ENCODE data around the gene PPP4R3A. TPM values are rescaled to one million over a fixed set of nuclear protein-coding genes. Genes with fewer than 3 reads are reported as not detected.
"Not testable (repeated sequence)": the region's sequence is repeated elsewhere in the genome, so short reads cannot be mapped to it uniquely, and the experiment has no call there.

The PPP4R3A gene
- polyA plus RNA-seq, 4 donors, result 55.9 to 103 (median 68.0) TPM

DNA sequence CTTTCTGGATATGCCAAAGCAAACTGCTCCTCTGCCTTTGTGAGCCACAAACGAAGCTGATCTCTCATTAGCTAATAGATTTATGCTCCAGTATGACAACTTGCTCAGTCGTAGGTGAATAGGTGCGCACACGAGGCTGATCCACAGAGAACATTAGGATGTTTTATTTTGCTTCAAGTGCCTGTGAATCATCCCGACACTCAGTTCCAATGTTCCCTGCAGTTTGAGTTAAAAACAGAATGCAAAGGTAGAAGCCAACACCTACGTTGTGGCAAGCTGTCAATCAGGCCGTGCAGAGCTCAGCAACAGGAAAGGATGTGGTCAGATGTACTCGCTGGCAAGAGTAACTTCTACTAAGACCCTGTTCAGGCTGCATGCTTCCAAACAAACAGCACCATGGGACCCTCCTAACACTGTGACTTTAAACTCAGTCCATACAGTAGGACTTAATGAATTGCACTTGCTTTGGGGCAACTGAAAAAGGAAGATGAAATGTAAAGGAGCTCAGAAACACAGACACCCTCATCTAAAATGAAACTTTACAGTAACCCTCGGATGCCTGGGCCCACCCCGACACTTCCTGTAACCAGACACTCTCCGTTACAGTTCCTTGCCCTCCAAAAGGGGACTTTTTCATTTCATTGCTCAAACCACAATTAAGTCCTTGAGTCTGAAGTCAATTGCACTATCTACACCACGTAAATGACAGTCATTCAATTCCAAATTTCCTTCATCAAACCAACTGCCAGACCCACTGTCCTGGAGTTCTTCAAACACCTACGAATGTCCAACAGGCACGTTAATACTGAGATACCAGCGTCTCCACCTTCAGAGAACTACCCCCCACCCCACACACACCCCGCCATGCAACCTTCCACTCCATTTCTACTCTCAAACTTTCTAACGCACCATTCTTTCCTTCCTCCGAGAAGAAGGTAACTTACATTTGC is 94.0 kb downstream of the PPP4R3A start:
- peak overlapping the region; percentile 54 to 89 (median 63) for H3K27ac ChIP-seq (ENCODE audit: low read depth in 1 of 3, low read length in 2 of 3)
- H3K36me3 ChIP-seq (ENCODE audit: control insufficient read depth in 3 of 3, insufficient read depth in 2 of 3, low read depth in 1 of 3, low read length in 3 of 3), result no peaks in the 10 kb centered on the region
- no peaks in the 10 kb centered on the region for H3K27me3 ChIP-seq (ENCODE audit: control insufficient read depth in 3 of 3, insufficient read depth in 3 of 3, low read length in 3 of 3)
- FAIRE-seq (no peak), DNase-seq (peak; percentile 54 to 74)
- 11 to 23% (median 13%) methylated on average over 18 of the region's 18 CpGs for WGBS, 3 donors
- no peaks in the 10 kb centered on the region for H3K9me3 ChIP-seq (ENCODE audit: control insufficient read depth in 2 of 2, insufficient read depth in 1 of 2, low read depth in 1 of 2, low read length in 1 of 2)
- peaks cover 3 to 34% (median 9%) of the 10 kb centered on the region in 3 donors for H3K4me1 ChIP-seq (ENCODE audit: control insufficient read depth in 3 of 3, insufficient read depth in 2 of 3, low read depth in 1 of 3, low read length in 2 of 3)
- peak overlapping the region; percentile 67 to 92 (median 77) for H3K4me3 ChIP-seq (ENCODE audit: low read depth in 1 of 3, low read length in 3 of 3)

GRCh38 chr14:91414475-91414833 is 95.7 kb downstream of the PPP4R3A start:
- Histone ChIP-seq H3K36me3 (ENCODE audit: control insufficient read depth in 3 of 3, insufficient read depth in 2 of 3, low read depth in 1 of 3, low read length in 3 of 3) (peaks cover 0 to 2% (median 0%) of the 10 kb centered on the region in 3 donors), H3K9me3 (ENCODE audit: control insufficient read depth in 2 of 2, insufficient read depth in 1 of 2, low read depth in 1 of 2, low read length in 1 of 2) (no peaks in the 10 kb centered on the region), H3K27me3 (ENCODE audit: control insufficient read depth in 3 of 3, insufficient read depth in 3 of 3, low read length in 3 of 3) (no peaks in the 10 kb centered on the region), H3K27ac (ENCODE audit: low read depth in 1 of 3, low read length in 2 of 3) (peak overlapping the region; percentile 0 to 78 (median 66)), H3K4me1 (ENCODE audit: control insufficient read depth in 3 of 3, insufficient read depth in 2 of 3, low read depth in 1 of 3, low read length in 2 of 3) (peaks cover 3 to 34% (median 11%) of the 10 kb centered on the region in 3 donors), H3K4me3 (ENCODE audit: low read depth in 1 of 3, low read length in 3 of 3) (peak overlapping the region in 2 of 3 donors; percentile 12 to 33)
- DNase-seq (no peak), FAIRE-seq (no peak)
- 80 to 95% (median 86%) methylated on average over 3 of the region's 3 CpGs for WGBS, 3 donors

DNA sequence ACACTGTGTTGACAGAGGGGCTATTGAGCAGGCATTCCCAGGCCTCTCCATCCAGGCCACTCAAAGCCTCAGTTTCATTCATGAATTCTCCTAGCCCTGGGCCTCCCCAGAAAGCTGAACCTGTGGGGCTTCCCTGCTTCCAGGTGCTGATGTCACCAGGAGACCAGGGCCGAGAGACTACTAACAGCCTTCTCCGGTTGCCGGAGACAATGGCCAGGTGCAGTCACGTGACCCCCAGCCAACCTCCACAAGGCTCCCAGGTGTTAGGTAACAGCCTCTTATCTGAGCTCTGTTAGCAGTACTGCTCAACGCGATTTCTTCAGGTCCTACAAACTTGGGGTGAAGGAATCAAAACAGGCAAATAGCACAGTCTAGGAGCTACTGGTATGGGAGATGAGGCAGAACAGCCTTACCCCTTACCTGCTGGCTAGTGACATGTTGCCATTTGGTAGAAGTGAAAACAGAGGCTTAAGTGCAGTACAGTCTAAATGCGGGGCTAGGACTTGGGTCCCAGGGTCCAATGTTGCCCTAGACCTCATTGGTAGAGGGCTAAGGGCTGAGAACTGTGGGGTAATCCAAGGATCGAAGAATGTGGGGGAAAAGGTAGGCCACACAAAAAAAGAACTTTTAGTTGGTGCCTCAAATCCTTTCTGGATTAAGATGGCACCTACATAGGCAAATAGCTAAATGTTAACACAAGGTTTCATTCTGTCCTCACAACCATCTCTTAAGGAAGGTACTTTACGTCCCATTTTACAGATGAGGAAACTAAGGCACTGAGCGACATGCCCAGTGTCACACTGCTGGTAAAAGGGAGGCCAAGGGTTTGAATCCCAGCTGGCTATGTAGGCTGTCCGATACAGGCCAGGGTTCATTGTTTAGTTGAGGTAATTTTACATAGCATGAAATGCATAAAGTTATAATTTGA is 96.3 kb downstream of the PPP4R3A start:
- WGBS, 3 donors, result 36 to 62% (median 42%) methylated on average over 11 of the region's 11 CpGs
- Histone ChIP-seq H3K4me1 (ENCODE audit: control insufficient read depth in 3 of 3, insufficient read depth in 2 of 3, low read depth in 1 of 3, low read length in 2 of 3) (peaks cover 3 to 33% (median 11%) of the 10 kb centered on the region in 3 donors), H3K27me3 (ENCODE audit: control insufficient read depth in 3 of 3, insufficient read depth in 3 of 3, low read length in 3 of 3) (no peaks in the 10 kb centered on the region), H3K27ac (ENCODE audit: low read depth in 1 of 3, low read length in 2 of 3) (peak overlapping the region; percentile 38 to 74 (median 62)), H3K9me3 (ENCODE audit: control insufficient read depth in 2 of 2, insufficient read depth in 1 of 2, low read depth in 1 of 2, low read length in 1 of 2) (no peaks in the 10 kb centered on the region), H3K4me3 (ENCODE audit: low read depth in 1 of 3, low read length in 3 of 3) (peak overlapping the region in 1 of 3 donors; percentile 17), H3K36me3 (ENCODE audit: control insufficient read depth in 3 of 3, insufficient read depth in 2 of 3, low read depth in 1 of 3, low read length in 3 of 3) (peaks cover 0 to 7% (median 0%) of the 10 kb centered on the region in 3 donors)
- DNase-seq (peak; percentile 88 to 90), FAIRE-seq (no peak)

- Histone ChIP-seq H3K4me1 (ENCODE audit: control insufficient read depth in 3 of 3, insufficient read depth in 2 of 3, low read depth in 1 of 3, low read length in 2 of 3) (peaks cover 3 to 27% (median 11%) of the 10 kb centered on the region in 3 donors), H3K36me3 (ENCODE audit: control insufficient read depth in 3 of 3, insufficient read depth in 2 of 3, low read depth in 1 of 3, low read length in 3 of 3) (peaks cover 0 to 16% (median 0%) of the 10 kb centered on the region in 3 donors), H3K27me3 (ENCODE audit: control insufficient read depth in 3 of 3, insufficient read depth in 3 of 3, low read length in 3 of 3) (no peaks in the 10 kb centered on the region), H3K27ac (ENCODE audit: low read depth in 1 of 3, low read length in 2 of 3) (peak overlapping the region in 2 of 3 donors; percentile 55 to 62), H3K4me3 (ENCODE audit: low read depth in 1 of 3, low read length in 3 of 3) (no peak overlapping the region), H3K9me3 (ENCODE audit: control insufficient read depth in 2 of 2, insufficient read depth in 1 of 2, low read depth in 1 of 2, low read length in 1 of 2) (no peaks in the 10 kb centered on the region)
- WGBS, 3 donors, result 58 to 79% (median 68%) methylated on average over 5 of the region's 5 CpGs
- FAIRE-seq, result no peak
- DNase-seq, result no peak
Observed at GRCh38 chr14:91412939-91413338, 97.2 kb downstream of the PPP4R3A start.

- H3K27ac ChIP-seq (ENCODE audit: low read depth in 1 of 3, low read length in 2 of 3), result peak overlapping the region in 2 of 3 donors; percentile 46 to 75
- DNase-seq, result no peak
- H3K4me3 ChIP-seq (ENCODE audit: low read depth in 1 of 3, low read length in 3 of 3), result no peak overlapping the region
- 63 to 77% (median 69%) methylated on average over 12 of the region's 12 CpGs for WGBS, 3 donors
- FAIRE-seq, result no peak
- no peaks in the 10 kb centered on the region for H3K27me3 ChIP-seq (ENCODE audit: control insufficient read depth in 3 of 3, insufficient read depth in 3 of 3, low read length in 3 of 3)
- no peaks in the 10 kb centered on the region for H3K9me3 ChIP-seq (ENCODE audit: control insufficient read depth in 2 of 2, insufficient read depth in 1 of 2, low read depth in 1 of 2, low read length in 1 of 2)
- H3K36me3 ChIP-seq (ENCODE audit: control insufficient read depth in 3 of 3, insufficient read depth in 2 of 3, low read depth in 1 of 3, low read length in 3 of 3), result peaks cover 0 to 35% (median 0%) of the 10 kb centered on the region in 3 donors
- peaks cover 3 to 22% (median 11%) of the 10 kb centered on the region in 3 donors for H3K4me1 ChIP-seq (ENCODE audit: control insufficient read depth in 3 of 3, insufficient read depth in 2 of 3, low read depth in 1 of 3, low read length in 2 of 3)
Observed at GRCh38 chr14:91410771-91411536, 99.2 kb downstream of the PPP4R3A start.

DNA sequence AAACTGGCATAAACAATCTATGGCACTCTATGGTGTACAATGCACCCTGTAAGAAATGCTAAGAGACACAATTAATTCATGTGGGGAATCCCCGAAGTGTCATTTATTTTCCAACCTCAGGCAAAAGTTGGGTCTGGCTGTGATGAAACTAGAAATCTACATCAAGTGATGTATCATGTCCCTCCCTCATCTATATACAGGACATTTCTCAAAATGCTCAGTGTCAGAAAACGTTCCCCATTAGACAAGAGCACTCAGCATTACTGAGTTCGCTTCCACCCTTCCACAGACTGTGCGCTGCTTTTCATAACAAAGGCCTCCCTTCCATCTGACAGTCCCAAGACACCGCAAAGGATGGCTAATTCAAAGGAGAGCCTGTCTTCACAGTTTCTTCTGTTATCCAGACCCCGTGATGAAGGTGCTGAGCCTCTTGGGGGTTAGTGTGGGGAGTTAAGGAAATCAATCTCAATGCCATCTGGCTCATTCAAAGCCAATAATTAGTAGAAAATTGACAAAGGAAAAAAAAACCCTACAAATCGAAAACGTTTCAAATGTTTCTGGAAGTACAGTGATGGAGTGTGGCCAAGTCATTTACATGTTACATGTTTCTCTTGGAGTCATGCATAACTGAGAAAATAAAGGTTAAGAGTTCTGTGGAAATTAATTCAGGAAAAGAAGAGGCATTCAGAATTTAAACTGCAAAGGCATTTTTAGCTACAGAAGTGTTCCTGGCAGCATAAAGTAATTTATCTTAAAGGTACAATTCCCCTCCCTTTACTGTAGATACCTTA is 100.0 kb downstream of the PPP4R3A start:
- no peaks in the 10 kb centered on the region for H3K9me3 ChIP-seq (ENCODE audit: control insufficient read depth in 2 of 2, insufficient read depth in 1 of 2, low read depth in 1 of 2, low read length in 1 of 2)
- H3K27ac ChIP-seq (ENCODE audit: low read depth in 1 of 3, low read length in 2 of 3), result peak overlapping the region in 2 of 3 donors; percentile 50 to 51
- WGBS, 3 donors, result 64 to 77% (median 71%) methylated on average over 8 of the region's 8 CpGs
- no peak for DNase-seq
- FAIRE-seq, result no peak
- H3K4me1 ChIP-seq (ENCODE audit: control insufficient read depth in 3 of 3, insufficient read depth in 2 of 3, low read depth in 1 of 3, low read length in 2 of 3), result peaks cover 3 to 17% (median 11%) of the 10 kb centered on the region in 3 donors
- H3K36me3 ChIP-seq (ENCODE audit: control insufficient read depth in 3 of 3, insufficient read depth in 2 of 3, low read depth in 1 of 3, low read length in 3 of 3), result peaks cover 0 to 40% (median 0%) of the 10 kb centered on the region in 3 donors
- H3K27me3 ChIP-seq (ENCODE audit: control insufficient read depth in 3 of 3, insufficient read depth in 3 of 3, low read length in 3 of 3), result no peaks in the 10 kb centered on the region
- H3K4me3 ChIP-seq (ENCODE audit: low read depth in 1 of 3, low read length in 3 of 3), result no peak overlapping the region

- DNase-seq; H3K27me3 ChIP-seq (ENCODE audit: control insufficient read depth in 3 of 3, insufficient read depth in 3 of 3, low read length in 3 of 3); H3K27ac ChIP-seq (ENCODE audit: low read depth in 1 of 3, low read length in 2 of 3); H3K9me3 ChIP-seq (ENCODE audit: control insufficient read depth in 2 of 2, insufficient read depth in 1 of 2, low read depth in 1 of 2, low read length in 1 of 2); H3K4me3 ChIP-seq (ENCODE audit: low read depth in 1 of 3, low read length in 3 of 3); FAIRE-seq: not testable (repeated sequence)
- WGBS, 3 donors, result 86 to 95% (median 94%) methylated on average over 6 of the region's 6 CpGs
- Histone ChIP-seq H3K36me3 (ENCODE audit: control insufficient read depth in 3 of 3, insufficient read depth in 2 of 3, low read depth in 1 of 3, low read length in 3 of 3) (peaks cover 0 to 46% (median 0%) of the 10 kb centered on the region in 3 donors), H3K4me1 (ENCODE audit: control insufficient read depth in 3 of 3, insufficient read depth in 2 of 3, low read depth in 1 of 3, low read length in 2 of 3) (peaks cover 3 to 10% (median 8%) of the 10 kb centered on the region in 3 donors)
Observed at GRCh38 chr14:91409240-91409639, 100.9 kb downstream of the PPP4R3A start.
